H1 (cell line): ENCODE results near the gene CNTN5. TPM values are rescaled to one million over a fixed set of nuclear protein-coding genes. Genes with fewer than 3 reads are reported as not detected.

ENCODE experiments used
- CTCF ChIA-PET: fragments of 300-600 bp; sonication (Branson Sonifier 250); formaldehyde crosslinking; loops from one replicate; lab custom pipeline; 2021; ENCODE audit not compliant: partially characterized antibody; lab: Charles Lee
- POLR2A ChIA-PET: fragments of 300-600 bp; sonication (Branson Sonifier 250); formaldehyde crosslinking; loops from one replicate; lab custom pipeline; 2021; ENCODE audit warnings: inconsistent platforms; ENCODE audit not compliant: partially characterized antibody; lab: Charles Lee
- DNase-seq, 2 experiments: peaks; one replicate each; pipeline versions ENCODE4 v3.0.0 to v3.0.0-alpha.2; 2010 to 2022; ENCODE audit warnings: low spot score in 2 of 2, low read depth in 1 of 2, mixed read lengths in 1 of 2
- FAIRE-seq: peaks from 2 replicates; lab custom pipeline; 2011; peaks lifted over from hg19 to GRCh38; lab: Jason Lieb, UNC
- H2AFZ ChIP-seq: 2 replicates; pipeline ENCODE4 v1.8.1; 2012; ENCODE audit warnings: low read length, inconsistent platforms
- H2AK5ac ChIP-seq: 2 replicates; pipeline ENCODE4 v1.6.1; 2013; ENCODE audit warnings: low read depth, low read length
- H2BK120ac ChIP-seq: replicated peaks from 2 replicates; pipeline ENCODE3; 2013; ENCODE audit warnings: low read depth, low read length, inconsistent platforms
- H2BK12ac ChIP-seq: 2 replicates; pipeline ENCODE4 v1.6.1; 2013; ENCODE audit warnings: low read depth, low read length
- H2BK15ac ChIP-seq: 2 replicates; pipeline ENCODE4 v1.6.1; 2013; ENCODE audit warnings: low read length
- H2BK20ac ChIP-seq: 2 replicates; pipeline ENCODE4 v1.6.1; 2013; ENCODE audit warnings: low read length
- H2BK5ac ChIP-seq: 2 replicates; pipeline ENCODE4 v1.6.1; 2013; ENCODE audit warnings: low read depth, low read length
- H3K14ac ChIP-seq: 2 replicates; pipeline ENCODE4 v1.6.1; 2013; ENCODE audit warnings: inconsistent platforms; ENCODE audit not compliant: insufficient read length
- H3K18ac ChIP-seq: 2 replicates; pipeline ENCODE4 v1.6.1; 2013; ENCODE audit warnings: low read length; ENCODE audit errors: extremely low read depth
- H3K23ac ChIP-seq: 2 replicates; pipeline ENCODE4 v1.6.1; 2013; ENCODE audit warnings: inconsistent platforms; ENCODE audit not compliant: insufficient read length
- H3K23me2 ChIP-seq: 2 replicates; pipeline ENCODE4 v1.6.1; 2013; ENCODE audit warnings: low read depth, low read length
- H3K27ac ChIP-seq: 2 replicates; pipeline ENCODE4 v1.6.1; 2011; ENCODE audit warnings: low read depth, low read length, inconsistent platforms
- H3K27me3 ChIP-seq, 4 experiments: replicated peaks in 1 of 4; 1 replicate in 1 of 4; 2 replicates in 3 of 4; pipeline versions ENCODE4 v1.6.1 to v1.8.1; 2011 to 2013; ENCODE audit warnings: low read length in 3 of 4, mild to moderate bottlenecking in 3 of 4, inconsistent platforms in 2 of 4, mixed read lengths in 2 of 4, moderate library complexity in 1 of 4; ENCODE audit not compliant: control insufficient read depth in 3 of 4, insufficient read depth in 3 of 4; ENCODE audit errors: extremely low read depth in 1 of 4
- H3K36me3 ChIP-seq, 4 experiments: 2 replicates each; pipeline versions ENCODE4 v1.6.1 to v1.8.1; 2011 to 2013; ENCODE audit warnings: mild to moderate bottlenecking in 4 of 4, low read length in 3 of 4, moderate library complexity in 2 of 4, control low read depth in 1 of 4, inconsistent platforms in 1 of 4; ENCODE audit not compliant: insufficient read depth in 4 of 4, control insufficient read depth in 2 of 4
- H3K4ac ChIP-seq: replicated peaks from 2 replicates; pipeline ENCODE3; 2013; ENCODE audit warnings: low read length, low read depth, mixed read lengths, inconsistent platforms; ENCODE audit not compliant: insufficient read length
- H3K4me1 ChIP-seq, 4 experiments: replicated peaks in 1 of 4; 1 replicate in 1 of 4; 2 replicates in 3 of 4; pipeline versions ENCODE4 v1.6.1 to v1.8.1; 2011 to 2013; ENCODE audit warnings: low read length in 3 of 4, inconsistent platforms in 2 of 4, mixed read lengths in 1 of 4; ENCODE audit not compliant: insufficient read depth in 4 of 4, control insufficient read depth in 3 of 4
- H3K4me2 ChIP-seq, 2 experiments: 2 replicates each; pipeline versions ENCODE4 v1.6.1 to v1.8.1; 2011 to 2013; ENCODE audit warnings: low read depth in 2 of 2, low read length in 2 of 2, control low read depth in 1 of 2, inconsistent platforms in 1 of 2, mild to moderate bottlenecking in 1 of 2; ENCODE audit not compliant: insufficient read depth in 1 of 2
- H3K4me3 ChIP-seq, 4 experiments: fragments of 200-600, 300-600 bp in 1 of 4; sonication (generic), shearing (Covaris generic), sonication (Bioruptor Twin) in 1 of 4; 2 replicates each; pipeline versions ENCODE4 v1.5.1 to v1.8.1; 2011 to 2016; ENCODE audit warnings: low read length in 4 of 4, low read depth in 3 of 4, control low read depth in 2 of 4, inconsistent platforms in 2 of 4, mild to moderate bottlenecking in 2 of 4, mixed read lengths in 1 of 4, moderate library complexity in 1 of 4; ENCODE audit not compliant: insufficient read depth in 2 of 4; ENCODE audit errors: extremely low read depth in 1 of 4
- H3K56ac ChIP-seq: replicated peaks from 2 replicates; pipeline ENCODE3; 2013; ENCODE audit warnings: low read depth, mild to moderate bottlenecking, mixed read lengths, low read length, inconsistent platforms; ENCODE audit not compliant: insufficient read length
- H3K79me1 ChIP-seq: 2 replicates; pipeline ENCODE4 v1.6.1; 2013; ENCODE audit warnings: low read depth, low read length, control low read depth
- H3K79me2 ChIP-seq, 2 experiments: 2 replicates each; pipeline versions ENCODE4 v1.6.1 to v1.8.1; 2012 to 2013; ENCODE audit warnings: low read length in 2 of 2, mild to moderate bottlenecking in 2 of 2, inconsistent platforms in 1 of 2; ENCODE audit not compliant: insufficient read depth in 2 of 2, control insufficient read depth in 1 of 2
- H3K9ac ChIP-seq, 4 experiments: replicated peaks in 1 of 4; 1 replicate in 1 of 4; 2 replicates in 3 of 4; pipeline versions ENCODE4 v1.6.1 to v1.8.1; 2011 to 2013; ENCODE audit warnings: low read depth in 3 of 4, low read length in 3 of 4, control low read depth in 2 of 4, mild to moderate bottlenecking in 2 of 4, moderate library complexity in 2 of 4, inconsistent platforms in 1 of 4; ENCODE audit errors: extremely low read depth in 1 of 4
- H3K9me3 ChIP-seq, 2 experiments: 2 replicates each; pipeline versions ENCODE4 v1.6.1 to v1.8.1; 2012 to 2013; ENCODE audit warnings: mild to moderate bottlenecking in 2 of 2, moderate library complexity in 2 of 2, control low read depth in 1 of 2, inconsistent platforms in 1 of 2, low read depth in 1 of 2, low read length in 1 of 2, mixed read lengths in 1 of 2; ENCODE audit not compliant: insufficient read depth in 2 of 2
- H4K20me1 ChIP-seq, 2 experiments: replicated peaks in 1 of 2; 2 replicates each; pipeline versions ENCODE3 to v1.8.1; 2011 to 2013; ENCODE audit warnings: inconsistent platforms in 2 of 2, low read length in 2 of 2, mild to moderate bottlenecking in 1 of 2; ENCODE audit not compliant: insufficient read depth in 2 of 2, control insufficient read depth in 1 of 2
- H4K5ac ChIP-seq: 2 replicates; pipeline ENCODE4 v1.6.1; 2013; ENCODE audit warnings: low read length, low read depth, mixed read lengths, inconsistent platforms; ENCODE audit not compliant: insufficient read length
- H4K8ac ChIP-seq: 2 replicates; pipeline ENCODE4 v1.8.0; 2013; ENCODE audit warnings: mild to moderate bottlenecking, moderate library complexity, low read length, inconsistent platforms; ENCODE audit not compliant: insufficient read depth; ENCODE audit errors: extremely low read depth
- H4K91ac ChIP-seq: replicated peaks from 2 replicates; pipeline ENCODE3; 2013; ENCODE audit warnings: low read length, mixed read lengths, inconsistent platforms; ENCODE audit not compliant: insufficient read length
- CBX8 ChIP-seq: fragments of 300-800, 300-1000 bp; sonication (generic); IDR thresholded peaks from 2 replicates; pipeline ENCODE4 v1.7.1; 2016; ENCODE audit warnings: low read depth, low read length, borderline replicate concordance
- E2F6 ChIP-seq: IDR thresholded peaks from 2 replicates; pipeline ENCODE4 v1.6.1; 2012; ENCODE audit warnings: inconsistent platforms
- GABPA ChIP-seq: IDR thresholded peaks from 2 replicates; pipeline ENCODE4 v1.6.1; 2011; ENCODE audit warnings: mild to moderate bottlenecking, low read length, moderate library complexity, borderline replicate concordance; ENCODE audit not compliant: insufficient read depth
- HDAC6 ChIP-seq: IDR thresholded peaks from one replicate; pipeline ENCODE4 v1.7.1; 2012; ENCODE audit warnings: low read depth, mild to moderate bottlenecking, inconsistent platforms, low read length, moderate library complexity
- MAX ChIP-seq: IDR thresholded peaks from 2 replicates; pipeline ENCODE4 v1.6.1; 2012; ENCODE audit warnings: inconsistent platforms
- POU5F1 ChIP-seq: IDR thresholded peaks from 2 replicates; pipeline ENCODE4 v1.6.1; 2011; ENCODE audit warnings: low read depth, mild to moderate bottlenecking, low read length, moderate library complexity
- SRF ChIP-seq: IDR thresholded peaks from 2 replicates; pipeline ENCODE4 v1.6.1; 2011; ENCODE audit warnings: mild to moderate bottlenecking, low read depth, low read length, moderate library complexity
- TCF12 ChIP-seq: IDR thresholded peaks from 2 replicates; pipeline ENCODE4 v1.6.1; 2011; ENCODE audit warnings: low read depth, mild to moderate bottlenecking, low read length
- polyA plus RNA-seq, 7 experiments: library from polyadenylated mRNA; depleted of rRNA in 3 of 7; stranded (reverse) in 5 of 7; unstranded in 2 of 7; fragments of >200 nt in 5 of 7; fragments of 200-250 nt in 2 of 7; gene quantifications; 1 replicate in 5 of 7; 2 replicates in 1 of 7; 4 replicates in 1 of 7; pipeline versions ENCODE4 v1.2.1 to v1.2.3, GENCODE V29; 2011 to 2013; ENCODE audit warnings: missing spikeins in 2 of 7, mixed read lengths in 2 of 7
- total RNA-seq: library from RNA; stranded (reverse); fragmentation: NEBNext Ultra II Directional; extraction: Animal tissue kit (Norgen Biotek cat#: 25700); gene quantifications from 2 replicates; pipeline ENCODE4 v1.2.1, GENCODE V29; 2021

The CNTN5 gene
- total and polyA plus RNA-seq, 2 of the 8 experiments (the other 6 are each of a cell fraction or from before 2014, with no cell fraction given) = not detected

GRCh38 chr11:99818991-99819390 is 798.2 kb downstream of the CNTN5 start:
- Histone ChIP-seq H4K8ac (no peak overlapping the region), H3K79me2 (no peaks in the 10 kb centered on the region), H3K27ac (no peak overlapping the region), H4K91ac (no peak overlapping the region), H3K9me3 (no peaks in the 10 kb centered on the region), H2BK12ac (no peak overlapping the region), H3K27me3 (no peaks in the 10 kb centered on the region), H3K14ac (no peak overlapping the region), H2AFZ (no peak overlapping the region), H2BK15ac (no peak overlapping the region), H3K79me1 (no peaks in the 10 kb centered on the region), H4K20me1 (no peaks in the 10 kb centered on the region), H3K9ac (no peak overlapping the region), H4K5ac (no peak overlapping the region), H2BK120ac (no peak overlapping the region), H3K4me2 (no peak overlapping the region), H3K4me3 (no peak overlapping the region), H2BK20ac (no peak overlapping the region), H3K18ac (no peak overlapping the region), H2AK5ac (no peak overlapping the region), H3K36me3 (no peaks in the 10 kb centered on the region), H3K56ac (no peak overlapping the region), H3K23ac (no peak overlapping the region), H3K4ac (no peak overlapping the region), H3K23me2 (no peaks in the 10 kb centered on the region), H2BK5ac (no peak overlapping the region), H3K4me1 (no peaks in the 10 kb centered on the region)
- TF ChIP-seq E2F6 = no peak
- no peak for TF ChIP-seq TCF12
- TF ChIP-seq HDAC6 = no peak
- no peak for TF ChIP-seq CBX8
- no peak for TF ChIP-seq MAX
- no peak for TF ChIP-seq GABPA
- no peak for TF ChIP-seq POU5F1
- no peak for TF ChIP-seq SRF
- FAIRE-seq (no peak), DNase-seq (no peak)
- ChIA-PET POLR2A (no interaction called here), CTCF (no interaction called here)
